SK-N-SH treated with all-trans-retinoic acid at 6 μM for 48 hours (cell line): ENCODE results near the gene CHRNG.

ENCODE experiments used
- ATAC-seq: fragments of 200-7000 bp; cut with Tn5 transposase; 3 replicates; pipeline ENCODE4 v1.9.1; 2020; ENCODE audit warnings: mild to moderate bottlenecking, moderate library complexity
- ARNTL ChIP-seq: fragments of 450-650 bp; formaldehyde crosslinking; IDR thresholded peaks from 2 replicates; pipeline ENCODE4 v1.5.0; 2020; ENCODE audit warnings: low read depth, mild to moderate bottlenecking, moderate library complexity, borderline replicate concordance
- BACH2 ChIP-seq: fragments of 250-450 bp; sonication (Bioruptor Pico); IDR thresholded peaks from 2 replicates; pipeline ENCODE4 v1.9.0; 2021; ENCODE audit warnings: mild to moderate bottlenecking, borderline replicate concordance
- CREB5 ChIP-seq: fragments of 250-450 bp; sonication (Bioruptor Pico); IDR thresholded peaks from 2 replicates; pipeline ENCODE4 v1.5.1; 2020; ENCODE audit warnings: low read depth, mild to moderate bottlenecking, moderate library complexity
- CSDC2 ChIP-seq: fragments of 250-450 bp; sonication (Bioruptor Pico); IDR thresholded peaks from 2 replicates; pipeline ENCODE4 v1.5.0; 2020; ENCODE audit warnings: mild to moderate bottlenecking, moderate library complexity
- CSRNP3 ChIP-seq: fragments of 250-450 bp; sonication (Bioruptor Pico); IDR thresholded peaks from 2 replicates; pipeline ENCODE4 v1.5.1; 2021; ENCODE audit warnings: mild to moderate bottlenecking, moderate library complexity
- ESRRG ChIP-seq: fragments of 250-450 bp; sonication (Bioruptor Pico); IDR thresholded peaks from 2 replicates; pipeline ENCODE4 v1.6.1; 2021; ENCODE audit warnings: mild to moderate bottlenecking
- GLIS3 ChIP-seq: fragments of 250-450 bp; sonication (Bioruptor Pico); IDR thresholded peaks from 2 replicates; pipeline ENCODE4 v1.5.0; 2020; ENCODE audit warnings: mild to moderate bottlenecking, moderate library complexity
- ISL1 ChIP-seq: fragments of 250-450 bp; sonication (Bioruptor Pico); IDR thresholded peaks from 2 replicates; pipeline ENCODE4 v2.1.2; 2022; ENCODE audit warnings: mild to moderate bottlenecking, moderate library complexity
- OSR1 ChIP-seq: fragments of 250-450 bp; sonication (Bioruptor Pico); IDR thresholded peaks from 2 replicates; pipeline ENCODE4 v1.8.0; 2022; ENCODE audit warnings: moderate library complexity, mild to moderate bottlenecking, inconsistent platforms
- PATZ1 ChIP-seq: fragments of 250-450 bp; sonication (Bioruptor Pico); IDR thresholded peaks from 2 replicates; pipeline ENCODE4 v1.8.0; 2020; ENCODE audit warnings: mild to moderate bottlenecking, moderate library complexity, borderline replicate concordance
- POU6F1 ChIP-seq: fragments of 250-450 bp; sonication (Bioruptor Pico); IDR thresholded peaks from 2 replicates; pipeline ENCODE4 v1.8.0; 2021; ENCODE audit warnings: low read depth, mild to moderate bottlenecking, moderate library complexity, borderline replicate concordance
- RARB ChIP-seq: fragments of 250-450 bp; sonication (Bioruptor Pico); IDR thresholded peaks from 2 replicates; pipeline ENCODE4 v1.8.0; 2021; ENCODE audit warnings: mild to moderate bottlenecking, moderate library complexity
- SNAI2 ChIP-seq: fragments of 250-450 bp; sonication (Bioruptor Pico); IDR thresholded peaks from 2 replicates; pipeline ENCODE4 v1.5.0; 2020; ENCODE audit warnings: mild to moderate bottlenecking, moderate library complexity
- TCF4 ChIP-seq: fragments of 250-450 bp; sonication (Bioruptor Pico); IDR thresholded peaks from 2 replicates; pipeline ENCODE4 v1.8.0; 2021; ENCODE audit warnings: mild to moderate bottlenecking, moderate library complexity, borderline replicate concordance
- TOX ChIP-seq: fragments of 250-450 bp; sonication (Bioruptor Pico); IDR thresholded peaks from 2 replicates; pipeline ENCODE4 v1.8.0; 2021; ENCODE audit warnings: mild to moderate bottlenecking, moderate library complexity, borderline replicate concordance
- TSHZ2 ChIP-seq: fragments of 250-450 bp; sonication (Bioruptor Pico); IDR thresholded peaks from 2 replicates; pipeline ENCODE4 v1.5.0; 2020; ENCODE audit warnings: mild to moderate bottlenecking, moderate library complexity
- ZC3H10 ChIP-seq: fragments of 250-450 bp; sonication (Bioruptor Pico); IDR thresholded peaks from 2 replicates; pipeline ENCODE4 v1.5.1; 2021; ENCODE audit warnings: mild to moderate bottlenecking, moderate library complexity
- ZFP3 ChIP-seq: fragments of 250-450 bp; sonication (Bioruptor Pico); IDR thresholded peaks from 2 replicates; pipeline ENCODE4 v1.5.0; 2020; ENCODE audit warnings: mild to moderate bottlenecking, moderate library complexity
- ZFP30 ChIP-seq: fragments of 450-650 bp; formaldehyde crosslinking; IDR thresholded peaks from 2 replicates; pipeline ENCODE4 v1.5.0; 2022; ENCODE audit warnings: mild to moderate bottlenecking, moderate library complexity
- ZNF565 ChIP-seq: fragments of 450-650 bp; formaldehyde crosslinking; conservative IDR thresholded peaks from 2 replicates; pipeline ENCODE4 v1.5.0; 2020; ENCODE audit warnings: low read depth, mild to moderate bottlenecking, moderate library complexity
- ZNF70 ChIP-seq: fragments of 450-650 bp; formaldehyde crosslinking; IDR thresholded peaks from 2 replicates; pipeline ENCODE4 v1.5.0; 2020; ENCODE audit warnings: mild to moderate bottlenecking, moderate library complexity
- ZNF8 ChIP-seq: fragments of 450-650 bp; formaldehyde crosslinking; IDR thresholded peaks from 2 replicates; pipeline ENCODE4 v1.5.0; 2020; ENCODE audit warnings: mild to moderate bottlenecking, moderate library complexity

The CHRNG gene

GRCh38 chr2:232563580-232563979 lies 24.1 kb downstream of the CHRNG start:
- no peak for ATAC-seq
- TF ChIP-seq TCF4 (CRISPR knock-in tag) = no peak
- TF ChIP-seq ARNTL (CRISPR knock-in tag) = no peak
- TF ChIP-seq TOX (CRISPR knock-in tag) = no peak
- TF ChIP-seq ZNF70 (CRISPR knock-in tag) = no peak
- TF ChIP-seq ZC3H10 = no peak
- TF ChIP-seq CSDC2 = no peak
- TF ChIP-seq POU6F1 (CRISPR knock-in tag) = no peak
- TF ChIP-seq ZNF565 (CRISPR knock-in tag) = no peak
- no peak for TF ChIP-seq RARB (CRISPR knock-in tag)
- TF ChIP-seq ZFP3 (CRISPR knock-in tag) = no peak

GRCh38 chr2:232567721-232568120 lies 28.2 kb downstream of the CHRNG start:
- ATAC-seq = no peak
- TF ChIP-seq BACH2 (CRISPR knock-in tag) (no peak), SNAI2 (CRISPR knock-in tag) (no peak), ESRRG (CRISPR knock-in tag) (no peak), ZFP3 (CRISPR knock-in tag) (no peak), TCF4 (CRISPR knock-in tag) (no peak), CSDC2 (no peak), ZNF565 (CRISPR knock-in tag) (no peak), POU6F1 (CRISPR knock-in tag) (no peak), RARB (CRISPR knock-in tag) (no peak), ISL1 (CRISPR knock-in tag) (no peak), GLIS3 (CRISPR knock-in tag) (no peak), PATZ1 (CRISPR knock-in tag) (no peak), ZNF8 (CRISPR knock-in tag) (no peak), OSR1 (no peak)

GRCh38 chr2:232568161-232568560 lies 28.7 kb downstream of the CHRNG start:
- ATAC-seq = peak; percentile 68; the same call in 2 of the 3 replicates
- no peak for TF ChIP-seq TCF4 (CRISPR knock-in tag)
- TF ChIP-seq OSR1 = no peak
- TF ChIP-seq ZFP30 = no peak
- no peak for TF ChIP-seq TSHZ2 (CRISPR knock-in tag)
- TF ChIP-seq ESRRG (CRISPR knock-in tag) = no peak
- TF ChIP-seq ARNTL (CRISPR knock-in tag) = no peak
- TF ChIP-seq RARB (CRISPR knock-in tag) = no peak
- TF ChIP-seq GLIS3 (CRISPR knock-in tag) = no peak
- no peak for TF ChIP-seq ISL1 (CRISPR knock-in tag)
- TF ChIP-seq ZNF565 (CRISPR knock-in tag) = no peak
- no peak for TF ChIP-seq ZC3H10
- TF ChIP-seq CREB5 (CRISPR knock-in tag) = no peak
- no peak for TF ChIP-seq CSDC2
- no peak for TF ChIP-seq BACH2 (CRISPR knock-in tag)
- TF ChIP-seq CSRNP3 = no peak
- no peak for TF ChIP-seq ZNF70 (CRISPR knock-in tag)
- TF ChIP-seq ZNF8 (CRISPR knock-in tag) = no peak
- no peak for TF ChIP-seq POU6F1 (CRISPR knock-in tag)
- TF ChIP-seq ZFP3 (CRISPR knock-in tag) = no peak
